SW480 (cell line): ENCODE data around the gene MPEG1.
A peak's percentile ranks its signal among the peaks of the same experiment; 100 is the strongest.

Source experiments
- DNase-seq: peaks from one replicate; pipeline ENCODE4 v3.0.0-alpha.2; 2016; ENCODE audit warnings: low spot score

The MPEG1 gene

GRCh38 chr11:59188954-59189353 is 23.8 kb downstream of the MPEG1 start:
- no peak for DNase-seq

DNA sequence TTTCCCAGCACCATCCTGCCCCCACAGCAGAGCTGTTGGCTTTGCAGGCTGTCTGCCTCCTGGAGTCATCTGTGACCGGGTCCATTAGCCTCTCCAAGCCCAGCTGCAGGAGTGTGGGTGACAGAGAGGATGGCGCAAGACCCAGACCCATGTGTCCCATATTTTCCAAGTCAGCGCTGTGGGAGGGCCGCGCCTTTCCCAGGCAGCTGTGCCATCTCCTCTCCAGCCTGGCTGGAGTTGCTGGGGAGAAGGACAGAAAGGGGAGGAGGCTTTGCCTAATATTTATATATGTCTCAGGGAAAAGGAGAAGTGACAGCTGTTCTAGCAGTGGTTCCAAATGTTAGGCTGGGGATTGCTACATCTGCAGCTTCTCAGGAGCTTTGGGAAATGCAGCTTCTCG is 25.1 kb downstream of the MPEG1 start:
- DNase-seq: no peak

GRCh38 chr11:59187035-59187434 is 25.7 kb downstream of the MPEG1 start:
- DNase-seq: no peak

GRCh38 chr11:59186130-59186594 is 26.6 kb downstream of the MPEG1 start:
- DNase-seq: peak; percentile 23

GRCh38 chr11:59185386-59185945 is 27.3 kb downstream of the MPEG1 start:
- DNase-seq: no peak

- no peak for DNase-seq
Observed at GRCh38 chr11:59184691-59185339, 27.9 kb downstream of the MPEG1 start.

DNA sequence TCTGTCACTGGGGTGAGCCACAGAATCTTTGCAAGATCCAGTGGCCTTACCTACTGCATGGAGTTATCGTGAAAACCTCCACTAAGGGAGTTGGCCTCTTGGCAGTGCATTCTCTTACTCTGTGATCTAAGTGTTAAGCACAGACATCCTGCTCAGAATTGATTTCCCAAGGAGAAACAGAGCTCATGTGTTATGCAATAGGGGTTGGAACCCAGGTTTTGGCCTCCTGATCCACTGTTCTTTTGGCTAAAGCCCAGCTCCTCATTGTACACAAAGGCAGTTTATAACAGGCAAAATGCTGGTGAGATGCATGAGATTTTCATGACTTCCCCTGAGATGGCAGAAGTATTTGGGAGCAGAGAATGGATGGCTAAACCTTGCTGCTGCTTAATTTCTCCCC is 29.0 kb downstream of the MPEG1 start:
- DNase-seq: no peak

DNA sequence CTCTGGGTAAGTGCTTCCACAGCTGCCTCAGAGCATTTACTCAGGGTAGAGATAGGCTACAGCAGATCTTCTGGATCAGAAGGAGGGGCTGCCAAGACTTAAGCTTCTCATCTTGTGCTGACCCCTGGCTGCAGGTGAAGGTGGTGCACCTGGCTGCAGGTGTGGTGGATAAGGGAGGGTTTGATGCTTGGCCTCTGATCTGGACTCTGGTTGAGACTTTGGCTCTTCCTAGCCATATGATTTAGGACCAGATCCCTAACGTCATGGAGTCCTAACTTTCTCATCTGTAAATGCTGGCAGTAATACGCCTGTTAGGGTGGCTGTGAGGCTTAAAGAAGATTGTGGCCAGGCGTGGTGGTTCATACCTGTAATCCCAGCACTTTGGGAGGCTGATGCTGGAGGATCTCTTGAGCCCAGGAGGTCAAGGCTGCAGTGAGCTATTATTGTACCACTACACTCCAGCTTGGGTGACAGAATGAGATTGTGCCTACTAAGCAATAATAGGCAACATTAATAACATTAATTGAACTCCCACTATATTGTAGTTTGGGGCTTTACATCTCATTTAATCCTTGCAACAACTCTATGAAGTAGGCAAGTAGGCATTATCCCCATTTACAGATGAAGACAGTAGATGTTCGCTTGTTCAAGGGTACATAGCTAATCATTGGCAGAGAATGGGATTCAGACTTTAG is 30.1 kb downstream of the MPEG1 start:
- DNase-seq: no peak

DNA sequence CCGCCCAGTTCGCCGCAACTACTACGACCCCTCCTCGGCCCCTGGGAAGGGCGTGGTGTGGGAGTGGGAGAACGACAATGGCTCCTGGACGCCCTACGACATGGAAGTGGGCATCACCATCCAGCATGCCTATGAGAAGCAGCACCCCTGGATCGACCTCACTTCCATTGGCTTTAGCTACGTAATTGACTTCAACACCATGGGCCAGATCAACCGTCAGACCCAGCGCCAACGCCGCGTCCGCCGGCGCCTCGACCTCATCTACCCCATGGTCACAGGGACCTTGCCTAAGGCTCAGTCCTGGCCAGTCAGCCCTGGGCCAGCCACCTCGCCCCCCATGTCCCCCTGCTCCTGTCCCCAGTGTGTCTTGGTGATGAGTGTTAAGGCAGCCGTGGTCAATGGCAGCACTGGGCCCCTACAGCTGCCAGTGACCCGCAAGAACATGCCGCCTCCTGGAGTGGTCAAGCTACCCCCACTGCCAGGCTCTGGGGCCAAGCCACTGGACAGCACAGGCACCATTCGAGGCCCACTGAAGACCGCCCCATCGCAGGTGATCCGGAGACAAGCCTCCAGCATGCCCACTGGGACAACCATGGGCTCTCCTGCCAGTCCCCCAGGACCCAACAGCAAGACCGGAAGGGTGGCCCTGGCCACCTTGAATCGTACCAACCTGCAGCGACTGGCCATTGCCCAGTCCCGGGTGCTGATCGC is 30.8 kb downstream of the MPEG1 start:
- DNase-seq: no peak

- no peak for DNase-seq
Observed at GRCh38 chr11:59180907-59181306, 31.8 kb downstream of the MPEG1 start.

DNA sequence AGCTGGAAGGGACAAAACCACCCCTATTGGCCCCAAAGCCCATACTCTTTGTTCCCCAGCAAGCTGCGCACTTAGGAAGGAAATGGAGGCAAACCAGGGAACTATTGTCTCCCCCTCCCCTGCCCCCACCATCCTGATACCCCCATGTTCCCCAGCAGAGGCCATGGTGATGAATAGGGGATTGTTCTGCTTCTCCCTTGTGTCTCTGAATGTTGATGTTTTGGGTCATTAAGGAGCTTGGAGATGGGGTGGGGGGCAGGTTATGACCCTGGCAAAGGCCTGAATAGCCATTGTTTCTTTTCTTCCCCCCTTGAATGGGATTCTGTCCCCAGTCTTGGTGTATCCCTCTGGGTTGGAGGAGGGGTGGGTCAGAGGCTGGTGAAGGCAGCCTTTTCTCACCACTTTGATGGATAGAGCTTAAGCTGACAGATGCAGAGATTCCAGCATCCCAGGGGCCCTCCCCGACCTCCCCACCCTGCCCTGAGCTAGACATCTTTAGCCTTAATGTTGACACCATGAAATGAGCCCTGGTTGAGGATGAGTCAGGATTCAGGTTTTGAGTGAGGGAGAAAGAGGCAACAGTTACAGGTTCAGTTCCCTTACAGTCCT is 32.5 kb downstream of the MPEG1 start:
- no peak for DNase-seq

GRCh38 chr11:59179121-59179520 is 33.6 kb downstream of the MPEG1 start:
- no peak for DNase-seq

DNA sequence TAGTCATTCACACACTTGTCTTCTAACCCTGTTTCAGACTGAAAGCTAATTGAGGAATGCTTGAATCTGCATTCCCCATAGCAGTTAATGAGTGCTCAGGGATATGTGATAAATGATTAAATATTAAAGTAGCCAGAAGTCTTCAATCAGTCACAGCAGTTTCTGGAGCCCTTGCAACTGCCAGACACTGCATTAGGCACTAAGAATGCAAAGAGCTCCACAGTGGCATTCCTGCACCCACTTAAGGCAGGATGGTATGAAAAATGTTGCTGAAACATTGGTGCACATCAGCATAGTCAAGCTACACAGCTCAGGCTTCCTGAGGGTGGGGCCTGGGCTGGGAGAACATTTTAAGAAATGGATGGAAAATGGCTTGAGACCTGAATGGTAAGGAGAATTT is 34.3 kb downstream of the MPEG1 start:
- no peak for DNase-seq

GRCh38 chr11:59176330-59176729 is 36.4 kb downstream of the MPEG1 start:
- no peak for DNase-seq

- no peak for DNase-seq
Observed at GRCh38 chr11:59175091-59175501, 37.6 kb downstream of the MPEG1 start.

DNA sequence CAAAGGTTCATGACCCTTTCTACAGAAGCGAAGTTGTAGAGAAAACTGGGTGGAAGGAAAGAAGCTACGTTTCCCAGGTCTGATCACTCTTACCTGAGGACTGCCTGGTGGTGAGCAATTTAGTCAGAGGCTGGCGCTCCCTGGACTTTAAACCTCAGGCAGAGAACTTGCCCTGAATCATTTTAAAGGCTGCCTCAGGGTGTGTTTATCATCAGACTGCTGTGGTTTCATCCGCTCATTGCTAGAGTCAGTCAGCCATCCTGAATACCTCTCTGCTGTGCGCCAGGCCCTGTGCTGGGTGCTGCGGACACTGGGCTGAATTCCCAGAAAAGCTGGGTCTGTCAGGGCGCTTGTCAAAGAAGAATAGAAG is 38.1 kb downstream of the MPEG1 start:
- peak; percentile 74 for DNase-seq

DNA sequence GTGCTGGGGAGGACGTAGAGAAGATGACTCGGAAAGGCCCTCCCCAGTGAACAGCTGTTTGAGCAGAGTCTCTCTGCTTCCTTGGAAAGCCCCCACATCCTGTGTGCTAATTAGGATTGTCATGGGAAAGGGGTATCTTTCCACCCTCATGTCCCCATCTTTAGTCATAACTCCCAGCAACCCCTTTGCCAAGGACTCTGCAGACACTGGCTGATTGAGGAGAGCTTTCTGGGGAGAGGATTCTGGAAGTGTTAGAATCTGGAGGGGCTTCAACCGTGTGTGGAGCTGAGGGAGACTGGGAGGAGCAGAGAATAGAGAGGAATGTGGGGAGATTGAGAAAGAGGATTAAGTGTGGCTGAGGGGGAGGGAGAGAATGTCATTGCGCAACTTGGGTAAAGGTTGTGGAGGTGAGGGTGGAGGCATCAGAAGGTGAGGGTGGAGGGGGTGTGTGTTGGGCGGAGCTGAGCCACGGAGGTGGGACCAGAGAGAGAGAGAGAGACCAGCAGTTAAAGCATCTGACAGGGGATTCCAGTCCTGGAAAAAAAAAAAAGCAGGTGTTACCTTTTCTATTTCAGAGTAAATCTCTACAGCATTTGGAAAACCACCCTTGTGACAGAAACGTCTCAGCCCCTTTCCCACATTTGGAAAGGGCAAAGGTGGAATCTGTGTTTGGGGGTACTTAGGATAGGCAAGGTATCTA is 38.6 kb downstream of the MPEG1 start:
- peak; percentile 70 for DNase-seq

DNA sequence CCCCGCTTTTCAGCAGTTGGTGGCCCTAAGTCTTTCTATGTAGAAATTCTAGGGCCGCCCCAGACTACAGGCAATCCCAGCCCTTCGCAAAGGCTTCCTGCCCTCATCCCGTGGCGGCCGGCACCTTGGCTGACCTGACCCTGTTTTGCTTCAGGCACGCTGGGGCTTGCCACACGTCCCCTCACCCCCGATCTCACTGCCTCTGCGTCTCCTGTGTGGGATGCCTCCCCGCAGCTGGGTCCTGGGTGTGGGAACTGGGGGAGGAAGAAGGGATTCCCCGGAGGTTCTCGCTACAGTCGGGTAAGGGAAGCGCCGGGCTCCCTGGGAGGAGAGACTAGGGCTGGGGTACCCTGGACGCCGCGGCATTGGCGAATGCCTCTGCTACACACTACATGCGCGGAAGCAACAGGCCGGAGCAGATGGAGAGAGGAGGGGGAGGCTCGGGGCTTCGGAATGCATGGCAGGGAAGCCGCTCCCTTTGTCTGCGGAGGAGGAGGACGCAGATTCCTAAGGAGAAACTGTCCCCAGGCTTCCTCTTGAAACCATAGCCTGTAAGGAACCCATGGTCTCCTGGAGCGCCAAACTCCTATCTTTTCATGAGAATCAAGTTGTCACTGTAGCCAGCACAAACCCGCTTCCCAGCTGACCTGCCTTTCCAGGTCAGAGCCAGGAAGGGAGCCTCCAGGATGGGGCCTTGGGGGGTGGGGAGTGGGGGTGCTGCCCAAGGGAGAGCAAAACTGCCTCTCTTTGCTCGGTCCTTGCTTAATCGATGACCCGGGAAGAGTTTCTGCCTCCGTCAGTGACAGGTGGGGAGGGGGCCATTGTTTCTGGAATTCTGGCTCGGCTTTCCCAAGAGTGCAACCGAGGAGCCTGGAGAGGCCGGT is 39.4 kb downstream of the MPEG1 start:
- peak; percentile 25 for DNase-seq

- DNase-seq: no peak
Observed at GRCh38 chr11:59172345-59173079, 40.2 kb downstream of the MPEG1 start.
